ENCODE data around the gene EPS8L1. TPM values are rescaled to one million over a fixed set of nuclear protein-coding genes. Genes with fewer than 3 reads are reported as not detected.

EPS8L1 gene
- total RNA-seq, 2 donors from 2014 or later = 27.5 to 83.9 TPM

GRCh38 chr19:55131421-55131820, 55.8 kb downstream of the EPS8L1 start:
- no peak for DNase-seq
- no peak for TF ChIP-seq CTCF (IDR thresholded peaks at IDR 0.05)
- Histone ChIP-seq H3K4me1 (no peaks in the 10 kb centered on the region), H3K4me3 (no peak overlapping the region), H3K27me3 (no peaks in the 10 kb centered on the region), H3K9me3 (no peaks in the 10 kb centered on the region), H3K27ac (no peak overlapping the region), H3K36me3 (no peaks in the 10 kb centered on the region), H3K9ac (ENCODE audit: low read depth in 2 of 2, low read length in 2 of 2) (no peak overlapping the region)
- intact Hi-C loops (cut with DNase I) = no loop called here

GRCh38 chr19:55132453-55133129, 56.9 kb downstream of the EPS8L1 start:
- Histone ChIP-seq H3K4me3 (no peak overlapping the region), H3K27ac (no peak overlapping the region), H3K27me3 (no peaks in the 10 kb centered on the region), H3K4me1 (no peaks in the 10 kb centered on the region), H3K9ac (ENCODE audit: low read depth in 2 of 2, low read length in 2 of 2) (no peak overlapping the region), H3K36me3 (no peaks in the 10 kb centered on the region), H3K9me3 (no peaks in the 10 kb centered on the region)
- no peak for TF ChIP-seq CTCF (IDR thresholded peaks at IDR 0.05)
- DNase-seq = no peak
- intact Hi-C loops (cut with DNase I) = no loop called here

- no peaks in the 10 kb centered on the region for H3K36me3 ChIP-seq
- H3K9ac ChIP-seq (ENCODE audit: low read depth in 2 of 2, low read length in 2 of 2) = no peak overlapping the region
- intact Hi-C loops (cut with DNase I) = no loop called here
- no peak for TF ChIP-seq CTCF (IDR thresholded peaks at IDR 0.05)
- H3K4me3 ChIP-seq = no peak overlapping the region
- no peak for DNase-seq
- H3K4me1 ChIP-seq = no peaks in the 10 kb centered on the region
- H3K27ac ChIP-seq = no peak overlapping the region
- no peaks in the 10 kb centered on the region for H3K9me3 ChIP-seq
- no peaks in the 10 kb centered on the region for H3K27me3 ChIP-seq
These were observed 58.2 kb downstream of the EPS8L1 start for GRCh38 chr19:55133639-55134444.

GRCh38 chr19:55134736-55135135, 59.1 kb downstream of the EPS8L1 start:
- Histone ChIP-seq H3K4me3 (no peak overlapping the region), H3K4me1 (no peaks in the 10 kb centered on the region), H3K9ac (ENCODE audit: low read depth in 2 of 2, low read length in 2 of 2) (no peak overlapping the region), H3K27me3 (peaks cover 5% of the 10 kb centered on the region), H3K9me3 (no peaks in the 10 kb centered on the region), H3K27ac (no peak overlapping the region), H3K36me3 (no peaks in the 10 kb centered on the region)
- DNase-seq = no peak
- no peak for TF ChIP-seq CTCF (IDR thresholded peaks at IDR 0.05)
- intact Hi-C loops (cut with DNase I) = no loop called here

GRCh38 chr19:55136399-55137102, 60.9 kb downstream of the EPS8L1 start:
- Histone ChIP-seq H3K4me3 (no peak overlapping the region), H3K4me1 (no peaks in the 10 kb centered on the region), H3K36me3 (no peaks in the 10 kb centered on the region), H3K27me3 (peaks cover 5% of the 10 kb centered on the region), H3K27ac (no peak overlapping the region), H3K9me3 (no peaks in the 10 kb centered on the region), H3K9ac (ENCODE audit: low read depth in 2 of 2, low read length in 2 of 2) (no peak overlapping the region)
- no peak for TF ChIP-seq CTCF (IDR thresholded peaks at IDR 0.05)
- intact Hi-C loops (cut with DNase I) = no loop called here
- no peak for DNase-seq

Small RNA genes within 50 kb of the gene (microRNA-seq; reads per million reads assigned to microRNA genes)
- gene MIR7975 = not detected

Other genes with a start within 250 kb of the EPS8L1 start
- gene KIR2DS4, start 243.2 kb upstream of the EPS8L1 start, total RNA-seq = not detected
- gene KIR3DL2, start 225.4 kb upstream of the EPS8L1 start, total RNA-seq = not detected
- gene FCAR, start 201.6 kb upstream of the EPS8L1 start, total RNA-seq = under 1 TPM in 1 of 2 donors, not detected in 1; 0.88 TPM
- gene NCR1, start 169.7 kb upstream of the EPS8L1 start, total RNA-seq = not detected
- not detected for gene NLRP7, start 128.3 kb upstream of the EPS8L1 start, total RNA-seq
- 10 to 100 TPM; 19.1 to 48.7 TPM for gene NLRP2, start 109.5 kb upstream of the EPS8L1 start, total RNA-seq
- 1 to 10 TPM in 1 of 2 donors, under 1 TPM in 1; 0.32 to 1.1 TPM for gene GP6, start 37.6 kb upstream of the EPS8L1 start, total RNA-seq
- gene RDH13, start 12.7 kb upstream of the EPS8L1 start, total RNA-seq = 10 to 100 TPM; 39.5 to 93.0 TPM
- gene PPP1R12C, start 41.8 kb downstream of the EPS8L1 start, total RNA-seq = 100 to 1,000 TPM in 1 of 2 donors, 10 to 100 TPM in 1; 82.6 to 112 TPM
- 1 to 10 TPM in 1 of 2 donors, under 1 TPM in 1; 0.69 to 2.1 TPM for gene TNNT1, start 73.3 kb downstream of the EPS8L1 start, total RNA-seq
- gene TNNI3, start 81.9 kb downstream of the EPS8L1 start, total RNA-seq = 1 to 10 TPM in 1 of 2 donors, under 1 TPM in 1; 0.64 to 1.2 TPM
- 1 to 10 TPM; 1.6 to 2.4 TPM for gene DNAAF3, start 90.7 kb downstream of the EPS8L1 start, total RNA-seq
- gene SYT5, start 104.4 kb downstream of the EPS8L1 start, total RNA-seq = 1 to 10 TPM in 1 of 2 donors, under 1 TPM in 1; 0.67 to 3.2 TPM
- 100 to 1,000 TPM in 1 of 2 donors, 10 to 100 TPM in 1; 76.3 to 131 TPM for gene PTPRH, start 133.6 kb downstream of the EPS8L1 start, total RNA-seq
- gene TMEM86B, start 152.9 kb downstream of the EPS8L1 start, total RNA-seq = 1 to 10 TPM; 2.1 to 5.3 TPM
- gene PPP6R1, start 183.1 kb downstream of the EPS8L1 start, total RNA-seq = 10 to 100 TPM; 65.1 to 97.2 TPM
- gene HSPBP1, start 204.2 kb downstream of the EPS8L1 start, total RNA-seq = 10 to 100 TPM; 29.0 to 82.3 TPM
- 1 to 10 TPM in 1 of 2 donors, under 1 TPM in 1; 0.59 to 2.3 TPM for gene BRSK1, start 208.1 kb downstream of the EPS8L1 start, total RNA-seq
- gene TMEM150B, start 249.5 kb downstream of the EPS8L1 start, total RNA-seq = 10 to 100 TPM in 1 of 2 donors, 1 to 10 TPM in 1; 9.7 to 47.2 TPM